GM12874 (cell line): ENCODE results near the gene DEGS1.

Experiments
- CTCF ChIP-seq: IDR thresholded peaks from 2 replicates; pipeline ENCODE4 v1.5.1; 2011; ENCODE audit warnings: low read depth, mild to moderate bottlenecking, control low read depth, low read length, moderate library complexity; ENCODE audit not compliant: insufficient read depth

DEGS1 gene

GRCh38 chr1:224157316-224157715 lies 25.7 kb upstream of the DEGS1 start:
- TF ChIP-seq CTCF, result no peak

DNA sequence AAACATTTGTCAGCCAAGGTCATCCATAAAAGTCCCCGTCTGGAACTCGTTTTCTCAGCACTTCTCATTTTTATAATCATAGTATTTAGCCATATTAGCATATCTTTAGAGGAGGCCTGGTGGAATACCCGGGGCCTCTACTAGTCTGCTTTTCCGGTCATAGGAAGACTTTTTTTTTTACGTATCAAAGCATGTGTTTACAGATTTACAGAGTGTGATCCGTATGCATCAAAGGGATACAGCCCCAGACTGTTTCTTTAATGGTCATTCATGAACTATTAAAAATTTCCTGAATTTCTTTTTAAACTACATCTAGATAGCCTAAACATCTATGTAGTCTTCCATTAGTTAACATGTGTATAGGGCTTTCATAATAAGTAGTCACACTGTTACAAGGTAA lies 23.5 kb upstream of the DEGS1 start:
- TF ChIP-seq CTCF, result no peak

- no peak for TF ChIP-seq CTCF
Measured at GRCh38 chr1:224160171-224160682, 22.8 kb upstream of the DEGS1 start.

- TF ChIP-seq CTCF, result no peak
Measured at GRCh38 chr1:224162768-224163167, 20.3 kb upstream of the DEGS1 start.

GRCh38 chr1:224163311-224163710 lies 19.7 kb upstream of the DEGS1 start:
- TF ChIP-seq CTCF, result no peak

- no peak for TF ChIP-seq CTCF
Measured at GRCh38 chr1:224168859-224169380, 14.1 kb upstream of the DEGS1 start.

- no peak for TF ChIP-seq CTCF
Measured at GRCh38 chr1:224169718-224170270, 13.2 kb upstream of the DEGS1 start.
